HEK293 (cell line): ENCODE data around the gene MOV10L1.
"Not testable (repeated sequence)": the region's sequence is repeated elsewhere in the genome, so short reads cannot be mapped to it uniquely, and the experiment has no call there.

Source experiments
- CTCF ChIA-PET: fragments of 350-600 bp; formaldehyde crosslinking; extraction: SDS; loops from one replicate; lab custom pipeline; 2021; ENCODE audit warnings: antibody characterized with exemption; lab: Yijun Ruan, JAX
- POLR2A ChIA-PET: fragments of 300-600 bp; formaldehyde crosslinking; extraction: SDS; loops from one replicate; lab custom pipeline; 2020; ENCODE audit warnings: antibody characterized with exemption, inconsistent platforms; lab: Yijun Ruan, JAX
- H3K27ac ChIP-seq: fragments of 200-500 bp; sonication (Bioruptor generic); 2 replicates; pipeline ENCODE4 v1.5.1; 2014; ENCODE audit warnings: low read depth, low read length, control low read depth, inconsistent platforms; ENCODE audit errors: extremely low read depth
- H3K36me3 ChIP-seq, 2 experiments: fragments of 200-500 bp in 1 of 2; sonication (Bioruptor generic) in 1 of 2; 1 replicate in 1 of 2; 2 replicates in 1 of 2; pipeline ENCODE4 v1.5.1; 2014 to 2017; ENCODE audit warnings: inconsistent platforms in 2 of 2, low read length in 2 of 2; ENCODE audit not compliant: control insufficient read depth in 2 of 2, insufficient read depth in 1 of 2
- H3K4me1 ChIP-seq: fragments of 200-500 bp; sonication (Bioruptor generic); 2 replicates; pipeline ENCODE4 v1.5.1; 2014; ENCODE audit warnings: mild to moderate bottlenecking, low read length, inconsistent platforms; ENCODE audit not compliant: control insufficient read depth, insufficient read depth
- H3K4me3 ChIP-seq: 2 replicates; pipeline ENCODE4 v1.5.1; 2011; ENCODE audit warnings: low read depth, mild to moderate bottlenecking, control low read depth, low read length, moderate library complexity
- H3K9me3 ChIP-seq: fragments of 200-500 bp; sonication (Bioruptor generic); 2 replicates; pipeline ENCODE4 v1.5.1; 2014; ENCODE audit warnings: low read depth, low read length, inconsistent platforms; ENCODE audit not compliant: control insufficient read depth, insufficient read depth
- HIC1 ChIP-seq: fragments of 450-650 bp; formaldehyde crosslinking; IDR thresholded peaks from 2 replicates; pipeline ENCODE4 v1.5.1; 2016; ENCODE audit warnings: missing biosample characterization, missing genetic modification characterization
- PBX3 ChIP-seq: sonication (generic); formaldehyde crosslinking; IDR thresholded peaks from 2 replicates; pipeline ENCODE4 v1.8.1; 2022; ENCODE audit warnings: mild to moderate bottlenecking, moderate library complexity, missing genetic modification reagents
- PRDM6 ChIP-seq: fragments of 450-650 bp; formaldehyde crosslinking; IDR thresholded peaks from 2 replicates; pipeline ENCODE4 v1.5.1; 2017; ENCODE audit warnings: missing biosample characterization, missing genetic modification characterization
- SETDB1 ChIP-seq: IDR thresholded peaks from one replicate; pipeline ENCODE4 v1.6.1; 2017; ENCODE audit warnings: mild to moderate bottlenecking, low read length, moderate library complexity, mixed read lengths; ENCODE audit not compliant: insufficient read length
- TSHZ1 ChIP-seq: fragments of 450-650 bp; formaldehyde crosslinking; IDR thresholded peaks from 2 replicates; pipeline ENCODE4 v1.5.1; 2016; ENCODE audit warnings: missing biosample characterization, missing genetic modification characterization, borderline replicate concordance
- ZNF560 ChIP-seq: fragments of 450-650 bp; formaldehyde crosslinking; IDR thresholded peaks from 2 replicates; pipeline ENCODE4 v1.5.1; 2017; ENCODE audit warnings: missing biosample characterization, missing genetic modification characterization, borderline replicate concordance
- ZNF623 ChIP-seq: fragments of 450-650 bp; formaldehyde crosslinking; IDR thresholded peaks from 2 replicates; pipeline ENCODE4 v1.5.1; 2016; ENCODE audit warnings: missing biosample characterization, missing genetic modification characterization

Gene MOV10L1

GRCh38 chr22:50204571-50204970 is 114.8 kb downstream of the MOV10L1 start:
- Histone ChIP-seq H3K9me3 (no peaks in the 10 kb centered on the region), H3K36me3 (peaks cover 20 to 62% of the 10 kb centered on the region in 2 experiments), H3K4me3 (no peak overlapping the region), H3K27ac (no peak overlapping the region), H3K4me1 (peaks cover 5% of the 10 kb centered on the region; the same call in 1 of the 2 replicates)
- TF ChIP-seq TSHZ1 = no peak
- TF ChIP-seq HIC1 (tag by site-specific recombination) = no peak
- peak; percentile 29 for TF ChIP-seq SETDB1
- ChIA-PET POLR2A (interaction anchor here (0.6 to 0.7 kb wide), 2 partner anchors 168 to 343 kb away, joined by 3 read pairs; no protein-coding TSS in a partner anchor), CTCF (interaction anchor here (0.7 to 2.8 kb wide), 4 partner anchors 18 to 63 kb away, joined by 3 to 13 read pairs (median 5); no protein-coding TSS in a partner anchor)

- not testable (repeated sequence) for H3K27ac ChIP-seq, H3K4me3 ChIP-seq, H3K9me3 ChIP-seq, H3K4me1 ChIP-seq
- CTCF ChIA-PET = interaction anchor here (1.1 to 2.8 kb wide), 2 partner anchors 56 to 63 kb away, joined by 3 to 13 read pairs; no protein-coding TSS in a partner anchor
- peaks cover 20 to 63% of the 10 kb centered on the region in 2 experiments for H3K36me3 ChIP-seq
- POLR2A ChIA-PET = interaction anchor here (0.6 to 0.7 kb wide), 2 partner anchors 14 to 343 kb away, joined by 3 read pairs; no protein-coding TSS in a partner anchor
Observed at GRCh38 chr22:50204998-50205397, 115.2 kb downstream of the MOV10L1 start.

GRCh38 chr22:50205781-50206569 is 116.2 kb downstream of the MOV10L1 start:
- Histone ChIP-seq H3K27ac (no peak overlapping the region), H3K9me3 (no peaks in the 10 kb centered on the region), H3K4me1 (no peaks in the 10 kb centered on the region), H3K36me3 (peaks cover 20 to 73% of the 10 kb centered on the region in 2 experiments), H3K4me3 (no peak overlapping the region)
- TF ChIP-seq ZNF560 (tag by site-specific recombination) (no peak), TSHZ1 (no peak), ZNF623 (tag by site-specific recombination) (peak; percentile 35; the same call in 1 of the 2 replicates), PBX3 (no peak), PRDM6 (tag by site-specific recombination) (no peak)
- POLR2A ChIA-PET = interaction anchor here (0.7 to 1.0 kb wide), 2 partner anchors 13 to 57 kb away, joined by 3 to 4 read pairs; no protein-coding TSS in a partner anchor
- CTCF ChIA-PET = interaction anchor here (0.7 to 2.8 kb wide), 8 partner anchors 16 to 254 kb away, joined by 3 to 13 read pairs (median 3); no protein-coding TSS in a partner anchor
